ENCODE results near the gene PDZRN3.
"Not testable (repeated sequence)": the region's sequence is repeated elsewhere in the genome, so short reads cannot be mapped to it uniquely, and the experiment has no call there.

Gene PDZRN3

GRCh38 chr3:73571238-73571794, 53.4 kb downstream of the PDZRN3 start:
- TF ChIP-seq CTCF (IDR thresholded peaks at IDR 0.05; ENCODE audit: low read depth, low read length, missing control alignments), result no peak
- no peak overlapping the region for H3K4me3 ChIP-seq (replicated peaks; ENCODE audit: low read depth, low read length)
- DNase-seq (ENCODE audit: extremely low read depth, low read depth), result no peak

- H3K4me3 ChIP-seq (replicated peaks; ENCODE audit: low read depth, low read length), result no peak overlapping the region
- no peak for TF ChIP-seq CTCF (IDR thresholded peaks at IDR 0.05; ENCODE audit: low read depth, low read length, missing control alignments)
- no peak for DNase-seq (ENCODE audit: extremely low read depth, low read depth)
Measured at GRCh38 chr3:73569246-73569760, 55.4 kb downstream of the PDZRN3 start.

- DNase-seq (ENCODE audit: extremely low read depth, low read depth), result no peak
- no peak overlapping the region for H3K4me3 ChIP-seq (replicated peaks; ENCODE audit: low read depth, low read length)
- no peak for TF ChIP-seq CTCF (IDR thresholded peaks at IDR 0.05; ENCODE audit: low read depth, low read length, missing control alignments)
Measured at GRCh38 chr3:73568371-73568862, 56.3 kb downstream of the PDZRN3 start.

- H3K4me3 ChIP-seq (replicated peaks; ENCODE audit: low read depth, low read length); DNase-seq (ENCODE audit: extremely low read depth, low read depth): not testable (repeated sequence)
Measured at GRCh38 chr3:73565374-73565773, 59.4 kb downstream of the PDZRN3 start.

- TF ChIP-seq CTCF (IDR thresholded peaks at IDR 0.05; ENCODE audit: low read depth, low read length, missing control alignments), result no peak
- DNase-seq (ENCODE audit: extremely low read depth, low read depth), result peak; percentile 70
- H3K4me3 ChIP-seq (replicated peaks; ENCODE audit: low read depth, low read length), result no peak overlapping the region
Measured at GRCh38 chr3:73563896-73564582, 60.7 kb downstream of the PDZRN3 start.

GRCh38 chr3:73561494-73561893, 63.2 kb downstream of the PDZRN3 start:
- TF ChIP-seq CTCF (IDR thresholded peaks at IDR 0.05; ENCODE audit: low read depth, low read length, missing control alignments), result no peak
- no peak for DNase-seq (ENCODE audit: extremely low read depth, low read depth)
- H3K4me3 ChIP-seq (replicated peaks; ENCODE audit: low read depth, low read length), result no peak overlapping the region

- H3K4me3 ChIP-seq (replicated peaks; ENCODE audit: low read depth, low read length), result no peak overlapping the region
- DNase-seq (ENCODE audit: extremely low read depth, low read depth), result no peak
- no peak for TF ChIP-seq CTCF (IDR thresholded peaks at IDR 0.05; ENCODE audit: low read depth, low read length, missing control alignments)
Measured at GRCh38 chr3:73559749-73560148, 65.0 kb downstream of the PDZRN3 start.

Data from HFF-Myc (cell line).